Activated CD4-positive, alpha-beta T cell treated with anti-CD3 and anti-CD28 coated beads, Interleukin-2, Interleukin-6, amounts not matched to agents 100 ng/mL and 50 ng/mL, durations not matched to agents 16 hours and 8 hours (primary cell): ENCODE measurements around the gene CAP1.
A peak's percentile ranks its signal among the peaks of the same experiment; 100 is the strongest.

Experiments used
- DNase-seq: peaks from one replicate; pipeline ENCODE4 v3.0.0-alpha.2; 2020

Gene CAP1

DNA sequence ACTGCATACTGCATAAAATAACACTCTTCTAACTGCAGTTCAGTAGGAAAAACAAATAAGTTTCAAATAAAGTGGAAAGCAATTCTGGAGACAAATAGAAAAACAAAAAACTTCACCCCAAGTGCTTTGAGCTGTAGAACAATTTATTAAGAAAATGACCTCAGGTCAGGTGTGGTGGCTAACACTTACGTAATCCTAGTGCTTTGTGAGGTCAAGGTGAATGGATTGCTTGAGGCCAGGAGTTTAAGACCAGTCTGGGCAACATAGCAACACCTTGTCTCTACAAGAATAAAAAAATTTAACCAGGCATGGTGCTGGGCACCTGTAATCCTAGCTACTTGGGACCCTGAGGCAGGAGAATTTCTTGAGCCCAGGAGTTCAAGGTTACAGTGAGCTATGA is 61.5 kb downstream of the CAP1 start:
- DNase-seq = no peak

DNA sequence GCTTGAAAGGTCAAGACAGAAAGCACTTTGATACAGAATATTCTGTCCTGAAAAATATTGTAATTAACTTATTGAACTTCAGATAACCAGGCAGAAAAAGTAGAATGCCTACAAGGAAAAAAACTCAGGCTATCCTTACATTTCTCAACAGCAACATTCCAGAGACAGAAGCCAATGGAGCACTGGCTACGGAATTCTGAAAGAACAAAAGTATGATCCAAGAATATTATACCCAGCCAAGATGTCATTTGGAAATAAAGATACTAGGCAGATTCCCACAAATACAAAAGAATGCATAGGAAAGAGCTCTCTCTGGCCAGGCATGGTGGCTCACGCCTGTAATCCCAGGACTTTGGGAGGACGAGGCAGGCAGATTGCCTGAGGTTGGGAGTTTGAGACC is 62.4 kb downstream of the CAP1 start:
- no peak for DNase-seq

DNA sequence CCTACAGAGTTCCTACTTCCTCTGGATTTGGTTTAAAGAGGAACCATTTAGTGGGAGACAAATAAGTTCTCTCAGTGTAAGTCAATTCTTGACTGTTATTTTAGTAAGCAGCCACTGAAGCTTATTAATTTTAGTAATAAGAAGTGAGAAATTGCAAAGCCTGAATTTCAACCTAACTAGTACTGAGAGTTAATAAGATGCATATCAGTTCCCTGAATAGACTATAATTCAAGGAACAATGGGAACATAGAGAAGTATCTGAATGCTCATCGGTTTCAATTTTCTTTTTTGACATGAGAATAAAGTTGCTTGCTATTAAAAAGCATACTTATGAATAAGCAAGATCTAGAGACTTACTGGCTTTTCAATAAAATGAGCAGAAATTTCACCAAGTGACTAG is 64.5 kb downstream of the CAP1 start:
- DNase-seq = peak; percentile 27

DNA sequence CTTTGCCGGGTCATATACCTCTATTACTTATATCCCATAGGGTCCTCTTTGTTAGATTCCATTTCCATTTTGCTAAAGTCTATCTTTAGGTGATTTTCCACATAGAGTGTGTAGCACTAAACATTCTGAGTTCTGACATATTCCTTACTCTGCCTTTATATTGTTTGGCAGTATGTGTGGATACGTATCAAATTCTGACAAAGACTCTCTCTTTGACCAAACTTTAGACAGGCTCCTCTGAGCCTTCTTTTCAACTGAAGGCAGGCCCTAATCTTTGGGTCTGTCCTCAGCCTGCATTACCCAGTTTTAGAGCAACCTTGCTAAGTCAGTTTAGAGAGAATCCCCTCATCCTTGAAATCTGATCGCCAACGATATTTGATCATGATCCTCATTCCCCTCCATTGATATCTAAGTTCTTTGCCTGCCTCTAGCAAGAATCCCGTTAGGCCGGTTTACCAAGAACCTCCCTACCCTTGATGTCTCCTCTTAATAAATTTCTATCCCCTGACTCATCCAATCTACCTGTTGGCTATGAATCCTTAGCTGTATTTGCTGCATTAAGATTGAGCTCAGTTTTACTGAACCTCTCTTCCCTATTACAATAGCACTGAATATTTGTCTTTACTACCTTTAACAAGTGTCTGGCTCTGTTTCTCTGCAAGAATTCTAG is 66.9 kb downstream of the CAP1 start:
- DNase-seq = no peak

DNA sequence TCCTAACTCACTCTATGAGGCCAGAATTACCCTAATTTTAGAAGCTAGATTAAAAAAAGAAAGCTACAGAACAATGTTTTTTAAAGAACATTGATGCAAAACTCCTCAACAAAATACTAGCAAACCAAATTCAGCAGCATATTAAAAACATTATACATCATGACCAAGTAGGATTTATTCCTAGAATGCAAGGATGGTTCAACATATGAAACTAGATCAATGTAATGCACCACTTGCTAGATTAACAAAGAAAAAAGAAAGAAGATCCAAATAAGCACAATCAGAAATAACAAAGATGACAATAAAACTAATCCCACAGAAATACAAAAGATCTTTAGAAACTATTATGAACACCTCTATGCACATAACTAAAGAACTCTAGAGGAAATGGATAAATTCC is 69.9 kb downstream of the CAP1 start:
- no peak for DNase-seq

DNA sequence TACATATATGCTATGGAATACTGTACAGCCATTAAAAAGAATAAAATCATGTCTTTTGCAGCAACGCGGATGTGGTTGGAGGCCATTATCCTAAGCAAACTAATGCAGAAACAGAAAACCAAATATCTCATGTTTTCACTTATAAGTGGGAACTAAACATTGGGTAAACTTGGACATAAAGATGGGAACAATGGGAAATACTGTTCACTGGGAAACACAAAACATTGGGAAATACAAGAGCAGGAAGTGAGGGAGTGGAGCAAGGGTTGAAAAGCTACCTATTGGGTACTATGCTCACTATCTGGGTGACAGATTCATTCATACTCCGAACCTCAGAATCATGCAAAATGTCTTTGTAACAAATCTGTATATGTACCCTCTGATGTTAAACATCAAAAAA is 73.9 kb downstream of the CAP1 start:
- DNase-seq = no peak

DNA sequence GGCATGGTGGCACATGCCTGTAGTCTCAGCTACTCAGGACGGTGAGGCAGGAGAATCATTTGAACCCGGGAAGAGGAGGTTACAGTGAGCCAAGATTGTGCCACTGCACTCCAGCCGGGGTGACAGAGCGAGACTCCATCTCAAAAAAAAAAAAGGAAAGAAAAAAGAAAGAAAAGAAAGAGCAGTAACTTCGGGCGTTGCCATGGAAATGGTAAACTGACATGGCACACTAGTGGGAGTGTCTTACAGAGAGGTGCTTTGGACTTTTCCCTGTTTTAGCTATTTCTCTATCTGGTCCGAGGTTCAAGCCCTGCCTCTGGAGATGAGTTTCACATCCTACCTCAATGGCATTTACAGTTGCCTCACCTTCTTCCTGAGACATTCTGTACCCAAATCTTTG is 79.6 kb downstream of the CAP1 start:
- DNase-seq = no peak
